Tibial nerve (tissue), 4 donors: ENCODE data around the gene MYO1G.

Source experiments
- EP300 ChIP-seq, 2 donors: sonication (generic); formaldehyde crosslinking; IDR thresholded peaks; one replicate each; pipeline ENCODE4 v1.6.1; 2017; ENCODE audit warnings: antibody characterized with exemption in 2 of 2, mild to moderate bottlenecking in 1 of 2
- POLR2A ChIP-seq, 2 donors: fragments of 450-650 bp; IDR thresholded peaks; one replicate each; pipeline ENCODE4 v1.6.1; 2017; ENCODE audit warnings: antibody characterized with exemption in 2 of 2, mild to moderate bottlenecking in 2 of 2, moderate library complexity in 2 of 2
- TF ChIP-seq, protein P1 (sequence below), 5 experiments: fragments of 200-600 bp in 3 of 5; fragments of 450-650 bp in 2 of 5; sonication (generic) in 3 of 5; IDR thresholded peaks; one replicate each; pipeline ENCODE4 v1.5.1; 2016 to 2019; ENCODE audit warnings: antibody characterized with exemption in 5 of 5, mild to moderate bottlenecking in 3 of 5, moderate library complexity in 2 of 5

DNA sequence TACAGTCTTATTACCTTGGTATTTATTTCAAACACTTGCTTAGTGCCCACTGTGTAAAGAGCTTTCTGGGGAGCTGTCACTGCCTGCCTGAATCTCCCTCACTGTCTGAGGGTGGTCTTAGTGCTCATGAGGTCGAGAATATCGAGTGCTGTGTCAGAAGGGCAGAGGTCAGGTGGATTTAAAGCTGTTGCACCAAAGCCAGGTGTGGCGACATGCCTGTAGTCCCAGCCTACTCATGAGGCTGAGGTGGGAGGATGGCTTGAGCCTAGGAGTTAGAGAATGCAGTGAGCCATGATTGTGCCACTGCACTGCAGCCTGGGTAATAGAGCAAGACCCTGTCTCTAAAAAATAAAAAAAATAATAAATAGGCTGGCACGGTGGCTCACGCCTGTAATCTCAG, 42.1 kb upstream of the MYO1G start:
- TF ChIP-seq EP300 (IDR thresholded peaks at IDR 0.05) (no peak), POLR2A (IDR thresholded peaks at IDR 0.05) (no peak)
- TF ChIP-seq, protein P1, sequence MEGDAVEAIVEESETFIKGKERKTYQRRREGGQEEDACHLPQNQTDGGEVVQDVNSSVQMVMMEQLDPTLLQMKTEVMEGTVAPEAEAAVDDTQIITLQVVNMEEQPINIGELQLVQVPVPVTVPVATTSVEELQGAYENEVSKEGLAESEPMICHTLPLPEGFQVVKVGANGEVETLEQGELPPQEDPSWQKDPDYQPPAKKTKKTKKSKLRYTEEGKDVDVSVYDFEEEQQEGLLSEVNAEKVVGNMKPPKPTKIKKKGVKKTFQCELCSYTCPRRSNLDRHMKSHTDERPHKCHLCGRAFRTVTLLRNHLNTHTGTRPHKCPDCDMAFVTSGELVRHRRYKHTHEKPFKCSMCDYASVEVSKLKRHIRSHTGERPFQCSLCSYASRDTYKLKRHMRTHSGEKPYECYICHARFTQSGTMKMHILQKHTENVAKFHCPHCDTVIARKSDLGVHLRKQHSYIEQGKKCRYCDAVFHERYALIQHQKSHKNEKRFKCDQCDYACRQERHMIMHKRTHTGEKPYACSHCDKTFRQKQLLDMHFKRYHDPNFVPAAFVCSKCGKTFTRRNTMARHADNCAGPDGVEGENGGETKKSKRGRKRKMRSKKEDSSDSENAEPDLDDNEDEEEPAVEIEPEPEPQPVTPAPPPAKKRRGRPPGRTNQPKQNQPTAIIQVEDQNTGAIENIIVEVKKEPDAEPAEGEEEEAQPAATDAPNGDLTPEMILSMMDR (IDR thresholded peaks at IDR 0.05) = no peak
